Measurements from ENCODE around the gene NANOS3. TPM values are rescaled to one million over a fixed set of nuclear protein-coding genes. Genes with fewer than 3 reads are reported as not detected.

The NANOS3 gene
- total and polyA plus RNA-seq, 2 of the 13 experiments (the other 11 are each of a cell fraction or from before 2014, with no cell fraction given) = 0.21 TPM; not detected in 1

- no peak for ATAC-seq
- TF ChIP-seq, protein P1, sequence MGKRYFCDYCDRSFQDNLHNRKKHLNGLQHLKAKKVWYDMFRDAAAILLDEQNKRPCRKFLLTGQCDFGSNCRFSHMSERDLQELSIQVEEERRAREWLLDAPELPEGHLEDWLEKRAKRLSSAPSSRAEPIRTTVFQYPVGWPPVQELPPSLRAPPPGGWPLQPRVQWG (CRISPR knock-in tag; IDR thresholded peaks at IDR 0.05; ENCODE audit: borderline replicate concordance, low read depth) = no peak
- no peak for TF ChIP-seq ZNF33B (CRISPR knock-in tag; IDR thresholded peaks at IDR 0.05)
- TF ChIP-seq FOXO1 (CRISPR knock-in tag; IDR thresholded peaks at IDR 0.05) = no peak
- peak; percentile 54; the same call in 1 of the 2 replicates for TF ChIP-seq RBFOX2 (IDR thresholded peaks at IDR 0.05; ENCODE audit: low read depth, low read length)
- TF ChIP-seq, protein P2, sequence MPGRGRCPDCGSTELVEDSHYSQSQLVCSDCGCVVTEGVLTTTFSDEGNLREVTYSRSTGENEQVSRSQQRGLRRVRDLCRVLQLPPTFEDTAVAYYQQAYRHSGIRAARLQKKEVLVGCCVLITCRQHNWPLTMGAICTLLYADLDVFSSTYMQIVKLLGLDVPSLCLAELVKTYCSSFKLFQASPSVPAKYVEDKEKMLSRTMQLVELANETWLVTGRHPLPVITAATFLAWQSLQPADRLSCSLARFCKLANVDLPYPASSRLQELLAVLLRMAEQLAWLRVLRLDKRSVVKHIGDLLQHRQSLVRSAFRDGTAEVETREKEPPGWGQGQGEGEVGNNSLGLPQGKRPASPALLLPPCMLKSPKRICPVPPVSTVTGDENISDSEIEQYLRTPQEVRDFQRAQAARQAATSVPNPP (CRISPR knock-in tag; IDR thresholded peaks at IDR 0.05) = no peak
- no peak for TF ChIP-seq ZNF503 (CRISPR knock-in tag; IDR thresholded peaks at IDR 0.05)
- TF ChIP-seq DZIP1 (CRISPR knock-in tag; IDR thresholded peaks at IDR 0.05) = peak; percentile 56; the same call in 1 of the 2 replicates
- peak; percentile 56; the same call in 1 of the 2 replicates for TF ChIP-seq DNMT1 (CRISPR knock-in tag; IDR thresholded peaks at IDR 0.05)
- TF ChIP-seq, protein P3, sequence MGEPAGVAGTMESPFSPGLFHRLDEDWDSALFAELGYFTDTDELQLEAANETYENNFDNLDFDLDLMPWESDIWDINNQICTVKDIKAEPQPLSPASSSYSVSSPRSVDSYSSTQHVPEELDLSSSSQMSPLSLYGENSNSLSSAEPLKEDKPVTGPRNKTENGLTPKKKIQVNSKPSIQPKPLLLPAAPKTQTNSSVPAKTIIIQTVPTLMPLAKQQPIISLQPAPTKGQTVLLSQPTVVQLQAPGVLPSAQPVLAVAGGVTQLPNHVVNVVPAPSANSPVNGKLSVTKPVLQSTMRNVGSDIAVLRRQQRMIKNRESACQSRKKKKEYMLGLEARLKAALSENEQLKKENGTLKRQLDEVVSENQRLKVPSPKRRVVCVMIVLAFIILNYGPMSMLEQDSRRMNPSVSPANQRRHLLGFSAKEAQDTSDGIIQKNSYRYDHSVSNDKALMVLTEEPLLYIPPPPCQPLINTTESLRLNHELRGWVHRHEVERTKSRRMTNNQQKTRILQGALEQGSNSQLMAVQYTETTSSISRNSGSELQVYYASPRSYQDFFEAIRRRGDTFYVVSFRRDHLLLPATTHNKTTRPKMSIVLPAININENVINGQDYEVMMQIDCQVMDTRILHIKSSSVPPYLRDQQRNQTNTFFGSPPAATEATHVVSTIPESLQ (CRISPR knock-in tag; conservative IDR thresholded peaks at IDR 0.05) = no peak
- no peak for TF ChIP-seq AGO1 (IDR thresholded peaks at IDR 0.05; ENCODE audit: low read depth, low read length, poor library complexity, severe bottlenecking)
- TF ChIP-seq, protein P4, sequence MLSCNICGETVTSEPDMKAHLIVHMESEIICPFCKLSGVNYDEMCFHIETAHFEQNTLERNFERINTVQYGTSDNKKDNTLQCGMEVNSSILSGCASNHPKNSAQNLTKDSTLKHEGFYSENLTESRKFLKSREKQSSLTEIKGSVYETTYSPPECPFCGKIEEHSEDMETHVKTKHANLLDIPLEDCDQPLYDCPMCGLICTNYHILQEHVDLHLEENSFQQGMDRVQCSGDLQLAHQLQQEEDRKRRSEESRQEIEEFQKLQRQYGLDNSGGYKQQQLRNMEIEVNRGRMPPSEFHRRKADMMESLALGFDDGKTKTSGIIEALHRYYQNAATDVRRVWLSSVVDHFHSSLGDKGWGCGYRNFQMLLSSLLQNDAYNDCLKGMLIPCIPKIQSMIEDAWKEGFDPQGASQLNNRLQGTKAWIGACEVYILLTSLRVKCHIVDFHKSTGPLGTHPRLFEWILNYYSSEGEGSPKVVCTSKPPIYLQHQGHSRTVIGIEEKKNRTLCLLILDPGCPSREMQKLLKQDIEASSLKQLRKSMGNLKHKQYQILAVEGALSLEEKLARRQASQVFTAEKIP (CRISPR knock-in tag; IDR thresholded peaks at IDR 0.05; ENCODE audit: borderline replicate concordance) = no peak
- no peak for TF ChIP-seq ZSCAN22 (CRISPR knock-in tag; IDR thresholded peaks at IDR 0.05)
Observed at GRCh38 chr19:13841086-13841961, 35.6 kb upstream of the NANOS3 start.

More at GRCh38 chr19:13841086-13841961, 35.6 kb upstream of the NANOS3 start:
- Histone ChIP-seq H3K4me2 (ENCODE audit: low read depth, low read length) (peak overlapping the region; percentile 92), H3K36me3 (replicated peaks in 1 of 2; ENCODE audit: control insufficient read depth in 1 of 2, insufficient read depth in 2 of 2, low read length in 2 of 2) (no peaks in the 10 kb centered on the region; a peak in 2 of 5 replicates), H3K27ac (ENCODE audit: extremely low read length, insufficient read depth, low read length) (peak overlapping the region; percentile 63), H3K27me3 (ENCODE audit: control insufficient read depth in 1 of 2, insufficient read depth in 2 of 2, low read length in 2 of 2) (no peaks in the 10 kb centered on the region), H4K20me1 (ENCODE audit: insufficient read depth, low read length) (no peaks in the 10 kb centered on the region), H2AFZ (ENCODE audit: low read length) (no peak overlapping the region), H3K4me1 (ENCODE audit: insufficient read depth, low read length) (peaks cover 69% of the 10 kb centered on the region), H3K79me2 (ENCODE audit: insufficient read depth, low read length) (peaks cover 25% of the 10 kb centered on the region), H3K9me3 (ENCODE audit: low read length) (no peaks in the 10 kb centered on the region), H3K4me3 (replicated peaks in 1 of 3; ENCODE audit: insufficient read depth in 1 of 3, low read depth in 2 of 3, low read length in 3 of 3) (peak overlapping the region; percentile 61 to 90 (median 85); a peak in 5 of 6 replicates), H3K9ac (ENCODE audit: insufficient read depth, low read depth, low read length) (peak overlapping the region; percentile 96)
- ChIA-PET POLR2A (interaction anchor here (0.6 to 1.1 kb wide), 3 partner anchors 10 to 152 kb away, joined by 3 to 4 read pairs (median 3); no protein-coding TSS in a partner anchor), CTCF (ENCODE audit: low intra/inter-chr PET ratio, low total read pairs) (no interaction called here)
- FAIRE-seq = no peak
- in situ Hi-C loops (cut with HindIII; ENCODE audit: extremely low pct_ligation_motif_present, low pct_unique_long_range_greater_than_20kb) = no loop called here
- intact Hi-C loops (cut with micrococcal nuclease; ENCODE audit: unreplicated experiment) = no loop called here
- WGBS (ENCODE audit: low lambda C conversion rate) = 91% methylated on average over 13 of the region's 26 CpGs
- no TSS peak for BruUV-seq (replicated peaks)
- no peak for DNase-seq (ENCODE audit: low spot score)

Measured in HepG2 (cell line).